Neural crest cell (in vitro differentiated cells): ENCODE results near the gene KLHL22. TPM values are rescaled to one million over a fixed set of nuclear protein-coding genes. Genes with fewer than 3 reads are reported as not detected.

ENCODE experiments used
- DNase-seq: peaks from one replicate; pipeline ENCODE4 v3.0.0; 2021; ENCODE audit warnings: low read depth, mixed read lengths, low spot score
- H3K27ac Mint-ChIP-seq: one replicate; pipeline ENCODE4 v1.8.0; 2021; ENCODE audit warnings: mild to moderate bottlenecking, mixed read lengths; ENCODE audit not compliant: unreplicated experiment
- H3K27me3 Mint-ChIP-seq: 2 replicates; pipeline ENCODE4 v1.8.0; 2021; ENCODE audit warnings: low read depth, mild to moderate bottlenecking, mixed read lengths
- H3K36me3 Mint-ChIP-seq: 2 replicates; pipeline ENCODE4 v1.8.0; 2021; ENCODE audit warnings: low read depth, mild to moderate bottlenecking, mixed read lengths
- H3K4me1 Mint-ChIP-seq: 2 replicates; pipeline ENCODE4 v1.8.0; 2021; ENCODE audit warnings: mixed read lengths
- H3K4me3 Mint-ChIP-seq: one replicate; pipeline ENCODE4 v1.8.0; 2021; ENCODE audit warnings: mild to moderate bottlenecking, mixed read lengths
- H3K9me3 Mint-ChIP-seq: 2 replicates; pipeline ENCODE4 v1.8.0; 2021; ENCODE audit warnings: mixed read lengths
- total RNA-seq: library from RNA; stranded (reverse); gene quantifications from 2 replicates; pipeline ENCODE4 v1.2.1, GENCODE V29; 2021
- TF ChIP-seq, protein P1 (sequence below): fragments of 200-600 bp; sonication (generic); conservative IDR thresholded peaks from 2 replicates; pipeline ENCODE4 v1.5.0; 2021; ENCODE audit warnings: antibody characterized with exemption, mild to moderate bottlenecking

Gene KLHL22
- total RNA-seq, 1 donor from 2014 or later = 48.9 TPM

DNA sequence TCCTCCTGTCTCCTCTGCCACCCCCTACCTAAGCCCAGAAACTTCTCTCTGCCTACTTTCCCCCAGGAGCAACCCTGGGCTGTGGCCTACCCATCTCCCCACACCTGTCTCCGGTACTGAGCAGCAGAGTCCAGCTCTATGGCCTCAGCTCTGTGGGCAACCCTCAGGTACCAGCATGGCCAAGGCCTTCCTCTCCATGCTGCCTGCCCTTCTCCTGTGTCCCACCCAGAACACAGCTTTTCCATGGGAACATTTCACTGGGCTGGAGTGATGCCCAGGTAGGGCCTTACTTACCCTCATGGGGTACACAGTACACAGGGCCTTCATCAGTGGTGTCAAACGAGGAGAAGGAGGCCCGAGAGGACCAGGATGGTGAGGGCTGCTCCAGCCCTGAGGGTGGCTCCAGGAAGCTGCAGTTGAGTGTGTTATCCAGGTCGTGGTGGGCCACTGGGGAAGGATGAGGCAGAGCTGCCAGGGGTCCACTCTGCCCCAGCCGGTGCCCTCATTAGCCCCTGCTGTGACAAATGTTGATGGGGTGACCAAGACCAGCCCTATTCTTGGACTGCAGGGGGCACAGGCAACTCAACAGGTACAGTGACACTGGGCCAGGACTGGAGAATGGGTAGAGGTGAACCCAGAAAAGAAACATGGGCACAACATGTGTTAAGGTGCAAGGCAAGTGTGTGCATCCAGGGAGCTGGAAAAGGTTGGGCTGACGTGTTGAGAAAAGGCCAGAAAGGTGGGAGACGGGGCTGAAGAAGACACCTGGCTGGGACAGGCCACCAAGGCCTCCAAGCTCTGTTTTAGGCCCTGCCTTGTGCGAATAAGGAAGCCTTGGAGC lies 68.3 kb downstream of the KLHL22 start:
- H3K36me3 Mint-ChIP-seq = peaks cover 10% of the 10 kb centered on the region
- H3K9me3 Mint-ChIP-seq = no peaks in the 10 kb centered on the region
- peaks cover 23% of the 10 kb centered on the region for H3K27me3 Mint-ChIP-seq
- peak overlapping the region; percentile 39 for H3K4me3 Mint-ChIP-seq
- no peak for DNase-seq
- no peak overlapping the region for H3K27ac Mint-ChIP-seq
- H3K4me1 Mint-ChIP-seq = peaks cover 12% of the 10 kb centered on the region
- TF ChIP-seq, protein P1, sequence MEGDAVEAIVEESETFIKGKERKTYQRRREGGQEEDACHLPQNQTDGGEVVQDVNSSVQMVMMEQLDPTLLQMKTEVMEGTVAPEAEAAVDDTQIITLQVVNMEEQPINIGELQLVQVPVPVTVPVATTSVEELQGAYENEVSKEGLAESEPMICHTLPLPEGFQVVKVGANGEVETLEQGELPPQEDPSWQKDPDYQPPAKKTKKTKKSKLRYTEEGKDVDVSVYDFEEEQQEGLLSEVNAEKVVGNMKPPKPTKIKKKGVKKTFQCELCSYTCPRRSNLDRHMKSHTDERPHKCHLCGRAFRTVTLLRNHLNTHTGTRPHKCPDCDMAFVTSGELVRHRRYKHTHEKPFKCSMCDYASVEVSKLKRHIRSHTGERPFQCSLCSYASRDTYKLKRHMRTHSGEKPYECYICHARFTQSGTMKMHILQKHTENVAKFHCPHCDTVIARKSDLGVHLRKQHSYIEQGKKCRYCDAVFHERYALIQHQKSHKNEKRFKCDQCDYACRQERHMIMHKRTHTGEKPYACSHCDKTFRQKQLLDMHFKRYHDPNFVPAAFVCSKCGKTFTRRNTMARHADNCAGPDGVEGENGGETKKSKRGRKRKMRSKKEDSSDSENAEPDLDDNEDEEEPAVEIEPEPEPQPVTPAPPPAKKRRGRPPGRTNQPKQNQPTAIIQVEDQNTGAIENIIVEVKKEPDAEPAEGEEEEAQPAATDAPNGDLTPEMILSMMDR = no peak

DNA sequence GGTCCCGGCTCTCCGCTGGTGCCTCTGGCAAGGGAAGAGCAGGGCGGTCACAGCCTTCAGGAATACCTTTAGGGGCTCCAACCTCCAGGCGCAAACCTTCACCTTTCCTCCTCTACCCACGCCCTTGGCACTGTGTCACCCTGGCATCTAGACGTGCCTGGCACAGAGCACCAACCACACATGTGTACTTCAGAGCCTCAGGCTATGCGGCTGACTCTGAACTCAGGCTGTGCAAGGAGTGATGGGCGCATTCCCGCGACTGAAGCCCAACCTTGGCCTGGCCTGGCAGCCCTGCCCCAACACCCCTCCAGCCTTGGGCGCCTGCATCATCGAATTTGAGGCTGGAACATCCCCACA lies 69.4 kb downstream of the KLHL22 start:
- Mint-ChIP-seq H3K27me3 (peaks cover 13% of the 10 kb centered on the region), H3K36me3 (peaks cover 10% of the 10 kb centered on the region), H3K27ac (no peak overlapping the region), H3K4me1 (peaks cover 12% of the 10 kb centered on the region), H3K4me3 (no peak overlapping the region), H3K9me3 (no peaks in the 10 kb centered on the region)
- DNase-seq = no peak
- TF ChIP-seq, protein P1 = no peak

GRCh38 chr22:20425566-20426258 lies 69.9 kb downstream of the KLHL22 start:
- TF ChIP-seq, protein P1 = no peak
- no peak for DNase-seq
- peaks cover 12% of the 10 kb centered on the region for H3K4me1 Mint-ChIP-seq
- peaks cover 10% of the 10 kb centered on the region for H3K36me3 Mint-ChIP-seq
- H3K4me3 Mint-ChIP-seq = no peak overlapping the region
- H3K9me3 Mint-ChIP-seq = no peaks in the 10 kb centered on the region
- no peak overlapping the region for H3K27ac Mint-ChIP-seq
- peaks cover 10% of the 10 kb centered on the region for H3K27me3 Mint-ChIP-seq

DNA sequence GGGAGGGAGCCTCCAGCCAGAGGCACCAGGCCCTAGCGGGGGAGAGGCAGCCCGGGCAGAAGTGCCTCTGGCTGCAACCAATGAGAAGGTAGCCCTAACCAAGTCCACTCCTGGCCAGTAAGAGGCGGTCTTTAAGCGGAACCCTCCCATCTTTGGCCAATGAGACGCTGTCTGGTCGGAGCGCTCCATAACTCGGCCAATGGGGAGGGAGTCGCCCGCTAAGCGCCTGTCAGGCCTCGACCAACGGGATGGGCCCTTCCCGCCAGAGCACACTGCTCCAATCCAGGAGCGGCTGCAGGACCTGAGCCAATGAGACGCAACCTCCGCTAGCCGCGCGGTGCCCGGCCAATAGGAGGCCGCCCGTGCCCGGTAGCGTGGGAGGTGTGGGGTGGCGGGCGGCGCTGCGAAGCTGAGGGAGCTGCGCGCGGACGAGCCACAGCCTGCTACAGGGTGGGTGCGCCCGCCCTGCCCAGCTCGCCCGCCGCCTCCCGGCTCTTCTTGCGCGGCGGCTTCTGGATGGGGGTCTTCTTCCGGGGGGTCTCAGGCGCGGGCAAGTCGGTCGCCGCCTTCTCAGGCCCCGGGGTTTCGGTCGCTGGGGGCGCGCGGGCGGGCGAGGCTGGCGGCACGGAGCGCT lies 70.5 kb downstream of the KLHL22 start:
- no peak for DNase-seq
- H3K27me3 Mint-ChIP-seq = peaks cover 5% of the 10 kb centered on the region
- peaks cover 12% of the 10 kb centered on the region for H3K4me1 Mint-ChIP-seq
- no peaks in the 10 kb centered on the region for H3K9me3 Mint-ChIP-seq
- H3K36me3 Mint-ChIP-seq = peaks cover 10% of the 10 kb centered on the region
- H3K4me3 Mint-ChIP-seq = no peak overlapping the region
- no peak overlapping the region for H3K27ac Mint-ChIP-seq
- TF ChIP-seq, protein P1 = no peak

DNA sequence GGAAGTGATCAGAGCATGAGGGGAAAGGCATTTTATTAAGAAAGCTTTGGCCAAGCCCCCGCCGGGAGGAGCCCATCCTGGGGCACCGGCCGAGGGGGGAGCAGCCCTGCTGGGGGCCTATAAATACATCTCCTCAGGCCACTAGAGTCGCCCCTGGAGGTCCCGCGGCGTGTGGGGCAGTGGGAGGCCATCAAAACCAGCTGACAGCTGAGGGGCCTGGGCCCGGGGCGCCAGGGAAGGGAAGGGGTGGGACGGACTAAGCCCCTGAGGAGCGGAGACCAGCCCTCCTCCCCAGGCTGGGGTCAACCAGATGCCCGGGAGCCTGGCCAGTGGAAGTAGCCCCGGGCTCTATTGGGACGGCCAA lies 71.0 kb downstream of the KLHL22 start:
- H3K9me3 Mint-ChIP-seq = no peaks in the 10 kb centered on the region
- no peak overlapping the region for H3K27ac Mint-ChIP-seq
- no peak overlapping the region for H3K4me3 Mint-ChIP-seq
- peaks cover 5% of the 10 kb centered on the region for H3K27me3 Mint-ChIP-seq
- TF ChIP-seq, protein P1 = no peak
- no peak for DNase-seq
- H3K4me1 Mint-ChIP-seq = peaks cover 12% of the 10 kb centered on the region
- H3K36me3 Mint-ChIP-seq = peaks cover 10% of the 10 kb centered on the region
